ENCODE data around the gene ZNF142.

The ZNF142 gene

DNA sequence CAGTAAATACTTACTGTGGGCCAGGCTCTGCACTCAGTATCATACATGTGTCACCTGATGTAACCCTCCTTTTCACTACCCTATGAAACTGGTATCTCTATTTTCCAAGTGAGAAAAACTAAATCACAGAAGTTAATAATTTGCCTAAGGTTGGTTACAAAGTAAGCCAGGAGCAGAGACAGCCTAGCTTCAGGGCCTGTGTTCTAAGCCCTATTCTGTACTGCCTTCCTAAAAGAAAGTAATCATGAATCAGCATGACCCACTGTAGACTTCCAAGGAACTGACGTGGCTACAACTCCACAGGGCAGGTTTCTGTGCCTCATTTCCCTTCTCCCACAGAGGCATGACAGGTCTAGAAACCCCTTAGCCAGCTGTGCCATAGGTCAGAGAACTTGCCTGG, 14.3 kb downstream of the ZNF142 start:
- no peak for DNase-seq

DNA sequence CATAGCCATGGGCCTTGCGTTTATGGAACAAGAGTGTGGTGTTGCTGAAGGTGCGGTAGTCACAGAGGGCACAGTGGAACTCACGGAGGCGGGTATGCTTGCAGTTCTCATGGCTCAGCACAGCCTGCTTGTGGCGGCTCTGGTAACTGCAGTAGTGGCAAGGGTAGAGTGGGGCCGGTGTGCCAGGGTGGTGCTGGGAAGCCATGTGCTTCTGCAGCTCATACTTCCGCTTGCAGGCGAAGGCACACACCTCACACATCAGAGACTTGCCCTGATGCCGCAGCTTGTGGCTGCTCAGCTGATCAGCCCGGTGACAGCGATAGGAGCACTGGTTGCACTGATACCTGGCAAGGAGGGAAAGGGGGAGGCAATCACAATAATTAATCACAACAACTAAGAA, 14.7 kb downstream of the ZNF142 start:
- DNase-seq: no peak

DNA sequence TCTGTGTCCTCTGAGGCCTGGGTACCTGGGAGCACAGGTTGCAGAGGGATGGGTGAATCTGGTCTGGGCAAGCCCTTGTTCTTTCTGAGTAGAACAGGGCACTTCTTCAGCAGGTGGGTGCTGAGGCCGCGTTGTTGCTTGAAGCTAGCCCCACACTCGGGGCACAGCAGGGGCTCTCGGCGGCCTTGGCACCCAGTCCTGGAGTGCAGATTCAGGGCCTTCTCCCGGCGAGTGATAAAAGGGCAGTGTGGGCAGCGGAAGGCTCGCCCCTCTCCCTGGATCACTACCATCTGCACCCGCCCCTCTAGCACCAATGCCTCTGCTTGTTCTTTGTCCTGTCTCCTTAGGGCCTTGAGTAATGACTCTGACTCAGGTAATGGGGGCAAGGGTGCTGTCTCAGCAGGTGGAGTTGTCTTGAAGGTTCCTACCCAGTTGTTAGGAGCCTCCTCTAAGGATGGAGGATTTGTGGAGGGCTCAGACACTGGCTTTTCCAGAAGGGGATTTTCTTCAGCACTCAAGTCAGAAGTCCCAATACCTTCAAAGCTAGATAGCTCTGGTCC, 15.6 kb downstream of the ZNF142 start:
- no peak for DNase-seq

DNA sequence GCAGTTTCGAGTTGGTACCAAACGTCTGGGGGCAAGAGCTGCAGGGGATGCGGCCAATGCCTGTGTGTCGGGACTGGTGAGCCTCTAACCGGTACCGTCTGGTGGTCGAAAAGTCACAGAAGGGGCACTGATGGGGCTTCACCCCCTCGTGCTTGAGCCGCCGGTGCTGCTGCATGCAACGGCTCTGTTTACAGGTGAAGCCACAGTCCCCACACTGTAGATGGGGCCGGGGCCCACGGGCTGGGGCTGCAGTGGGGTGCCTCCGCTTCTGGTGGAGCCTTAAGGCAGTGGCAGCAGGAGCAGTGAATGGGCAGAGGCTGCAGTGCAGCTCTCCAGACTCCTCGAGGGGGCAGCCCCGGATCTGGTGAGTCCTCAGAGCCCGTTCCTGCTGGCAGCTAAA, 16.6 kb downstream of the ZNF142 start:
- no peak for DNase-seq

DNA sequence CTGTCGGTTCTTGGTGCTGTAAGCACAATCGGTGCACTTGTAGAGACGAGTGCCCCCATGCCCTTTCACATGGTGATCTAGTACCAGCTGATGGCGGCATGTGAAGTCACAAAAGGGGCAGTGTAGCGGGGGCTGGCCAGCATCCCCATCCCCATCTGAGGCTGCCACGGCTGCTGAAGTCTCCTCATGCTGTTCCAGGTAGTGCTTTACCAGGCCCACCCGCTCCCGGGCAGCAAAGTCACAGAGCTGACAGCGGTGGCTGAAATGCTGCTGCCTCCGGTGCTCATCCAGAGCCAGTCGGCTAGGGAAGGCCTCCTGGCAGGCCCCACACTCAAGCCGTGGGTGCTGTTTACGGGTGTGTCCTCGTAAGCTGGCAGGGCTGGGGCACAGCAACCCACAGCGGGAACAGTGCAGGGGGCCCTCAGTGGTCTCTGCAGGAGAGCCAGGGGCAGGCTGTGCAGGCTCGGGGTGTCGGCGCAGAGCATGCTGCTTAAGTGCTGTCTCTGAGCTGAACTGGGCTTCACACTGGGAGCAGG, 17.2 kb downstream of the ZNF142 start:
- no peak for DNase-seq

DNA sequence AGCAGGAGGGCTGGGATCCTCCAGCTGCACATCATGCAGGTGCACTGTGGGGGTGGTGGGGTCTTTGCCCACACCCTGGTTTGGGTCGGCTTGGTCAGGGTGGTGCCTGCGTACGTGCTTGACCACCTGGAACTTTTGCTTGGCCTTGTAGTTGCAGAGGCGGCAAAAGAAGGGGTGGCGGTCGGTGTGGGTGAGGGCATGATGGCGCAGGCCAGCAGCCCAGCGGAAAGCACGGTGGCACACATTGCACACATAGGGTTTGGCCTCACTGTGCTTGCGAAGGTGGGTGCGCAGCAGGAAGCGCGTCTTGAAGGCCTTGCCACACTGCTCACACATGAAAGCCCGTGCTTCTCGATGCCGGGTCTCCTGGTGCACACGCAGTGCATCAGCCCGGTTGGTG, 21.1 kb downstream of the ZNF142 start:
- no peak for DNase-seq

DNA sequence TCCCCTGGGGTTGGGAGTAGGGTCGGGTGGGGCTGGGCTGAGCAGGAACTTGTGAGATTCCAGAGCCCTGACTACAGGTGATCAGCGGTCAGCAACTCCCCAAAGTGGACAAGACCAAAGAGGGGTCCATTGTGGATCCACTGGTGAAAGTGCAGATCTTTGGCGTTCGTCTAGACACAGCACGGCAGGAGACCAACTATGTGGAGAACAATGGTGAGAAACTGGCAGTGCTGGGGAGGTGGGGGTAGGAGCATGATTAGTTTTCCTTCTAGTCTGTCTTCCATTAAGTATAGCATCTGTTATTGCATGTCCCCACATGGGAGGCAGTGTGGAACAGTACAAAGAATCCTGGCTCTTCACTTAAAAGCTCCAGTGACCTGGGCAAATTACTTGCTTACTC, 23.7 kb downstream of the ZNF142 start:
- DNase-seq: no peak

DNA sequence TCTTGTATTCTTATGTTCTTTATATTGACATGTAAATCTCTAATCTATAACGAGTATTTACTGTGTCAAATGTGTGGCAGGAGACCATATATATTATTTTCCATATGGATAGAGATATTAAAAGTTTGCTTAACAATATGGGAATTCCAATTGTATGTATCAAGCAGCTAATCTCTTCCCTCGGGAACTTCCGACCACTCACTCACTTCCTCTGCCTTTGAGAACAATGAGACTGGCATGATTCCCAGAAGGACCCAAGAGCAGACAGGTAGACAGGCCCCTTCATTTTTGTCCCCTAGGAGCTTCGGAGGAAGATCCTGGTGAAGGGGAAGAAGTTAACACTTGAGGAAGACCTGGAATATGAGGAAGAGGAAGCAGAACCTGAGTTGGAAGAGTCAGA, 27.6 kb downstream of the ZNF142 start:
- no peak for DNase-seq

DNA sequence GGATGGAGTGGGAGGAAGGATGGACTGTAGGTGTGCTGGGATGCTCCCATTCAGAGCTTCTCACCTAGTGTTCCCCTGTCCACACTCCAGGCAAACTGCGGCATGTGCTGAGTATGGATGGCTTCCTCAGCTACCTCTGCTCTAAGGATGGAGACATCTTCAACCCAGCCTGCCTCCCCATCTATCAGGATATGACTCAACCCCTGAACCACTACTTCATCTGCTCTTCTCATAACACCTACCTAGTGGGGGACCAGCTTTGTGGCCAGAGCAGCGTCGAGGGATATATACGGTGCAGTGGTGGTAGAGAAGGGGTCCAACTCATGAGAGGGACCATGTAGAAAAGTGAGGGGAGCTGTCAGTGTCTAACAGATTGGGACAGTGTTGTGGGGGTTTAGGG, 31.5 kb downstream of the ZNF142 start:
- no peak for DNase-seq

DNA sequence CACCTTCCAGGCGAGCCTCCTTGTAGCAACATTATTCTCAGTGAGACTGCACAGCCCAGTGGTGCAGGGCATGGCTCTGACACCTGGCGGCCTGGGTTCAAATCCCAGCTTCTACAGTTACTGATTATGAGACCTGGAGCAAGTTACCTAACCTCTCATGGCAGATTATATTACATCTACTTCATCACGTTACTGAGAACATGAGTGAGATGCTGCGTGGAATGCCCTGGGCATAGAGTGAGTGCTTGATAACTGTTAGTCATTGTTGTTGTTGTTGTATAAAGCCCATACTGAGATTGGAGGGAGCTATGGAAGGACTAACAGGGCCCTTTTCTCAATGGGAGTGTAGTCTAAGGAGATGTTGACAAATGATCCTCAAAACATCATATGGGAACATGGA, 33.1 kb downstream of the ZNF142 start:
- DNase-seq: no peak

DNA sequence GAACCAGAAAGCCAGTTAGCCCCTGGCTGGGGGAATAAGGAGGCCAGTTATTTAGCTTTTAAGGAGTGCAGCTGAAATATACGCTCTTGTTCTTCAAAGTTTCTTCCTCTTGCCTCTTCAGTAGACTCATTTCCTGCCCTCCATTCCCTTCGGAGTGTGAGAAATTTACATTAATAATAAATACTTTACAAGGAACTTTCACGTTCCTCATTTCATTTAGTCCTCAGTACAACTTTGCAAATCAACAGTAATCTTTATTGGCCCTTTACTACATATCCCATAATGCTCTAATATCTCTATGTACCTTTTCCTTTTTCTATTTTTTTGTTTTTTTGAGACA, 36.1 kb downstream of the ZNF142 start:
- DNase-seq: no peak

DNA sequence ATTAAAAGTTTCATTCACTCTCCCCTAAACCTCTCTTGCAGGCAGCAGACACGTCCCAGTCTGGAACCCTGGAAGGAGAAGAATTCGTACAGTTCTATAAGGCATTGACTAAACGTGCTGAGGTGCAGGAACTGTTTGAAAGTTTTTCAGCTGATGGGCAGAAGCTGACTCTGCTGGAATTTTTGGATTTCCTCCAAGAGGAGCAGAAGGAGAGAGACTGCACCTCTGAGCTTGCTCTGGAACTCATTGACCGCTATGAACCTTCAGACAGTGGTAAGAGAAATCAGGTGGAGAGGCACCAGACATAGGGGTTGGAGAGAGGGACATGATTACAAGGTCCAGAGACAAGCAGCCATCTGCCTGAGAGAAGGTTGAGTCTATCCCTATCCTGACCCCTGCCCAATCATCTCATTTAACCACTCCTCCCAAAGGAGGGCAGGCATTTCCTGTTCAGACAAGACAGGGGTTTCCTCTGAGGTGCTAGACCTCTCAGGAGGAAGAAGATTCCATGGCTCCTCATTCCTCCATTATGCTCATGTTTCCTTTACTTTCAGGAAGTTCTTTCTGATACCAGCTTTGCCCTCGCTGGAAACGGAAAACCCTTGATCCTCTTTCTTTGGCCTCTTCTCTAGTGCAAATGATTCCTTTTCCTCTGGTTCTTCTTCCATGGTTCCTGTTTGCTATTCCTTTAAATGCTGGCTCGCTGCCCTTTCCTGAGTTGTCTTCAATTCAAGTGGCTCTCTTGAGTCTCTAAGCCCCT, 36.6 kb downstream of the ZNF142 start:
- no peak for DNase-seq

DNA sequence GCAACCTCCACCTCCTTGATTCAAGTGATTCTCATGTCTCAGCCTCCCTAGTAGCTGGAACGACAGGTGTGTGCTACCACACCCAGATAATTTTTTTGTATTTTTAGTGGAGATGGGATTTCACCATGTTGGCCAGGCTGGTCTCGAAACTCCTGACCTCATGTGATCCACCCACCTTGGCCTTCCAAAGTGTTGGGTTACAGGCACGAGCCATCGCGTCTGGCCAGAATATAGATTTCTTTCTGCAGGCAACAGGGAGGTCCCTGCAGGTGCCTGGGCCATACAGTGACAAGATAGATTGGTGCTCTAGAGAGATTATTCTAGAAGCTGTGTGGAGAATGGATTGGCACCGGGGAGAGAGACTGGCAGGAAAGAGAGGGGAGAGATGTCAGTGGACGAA, 38.4 kb downstream of the ZNF142 start:
- no peak for DNase-seq

DNA sequence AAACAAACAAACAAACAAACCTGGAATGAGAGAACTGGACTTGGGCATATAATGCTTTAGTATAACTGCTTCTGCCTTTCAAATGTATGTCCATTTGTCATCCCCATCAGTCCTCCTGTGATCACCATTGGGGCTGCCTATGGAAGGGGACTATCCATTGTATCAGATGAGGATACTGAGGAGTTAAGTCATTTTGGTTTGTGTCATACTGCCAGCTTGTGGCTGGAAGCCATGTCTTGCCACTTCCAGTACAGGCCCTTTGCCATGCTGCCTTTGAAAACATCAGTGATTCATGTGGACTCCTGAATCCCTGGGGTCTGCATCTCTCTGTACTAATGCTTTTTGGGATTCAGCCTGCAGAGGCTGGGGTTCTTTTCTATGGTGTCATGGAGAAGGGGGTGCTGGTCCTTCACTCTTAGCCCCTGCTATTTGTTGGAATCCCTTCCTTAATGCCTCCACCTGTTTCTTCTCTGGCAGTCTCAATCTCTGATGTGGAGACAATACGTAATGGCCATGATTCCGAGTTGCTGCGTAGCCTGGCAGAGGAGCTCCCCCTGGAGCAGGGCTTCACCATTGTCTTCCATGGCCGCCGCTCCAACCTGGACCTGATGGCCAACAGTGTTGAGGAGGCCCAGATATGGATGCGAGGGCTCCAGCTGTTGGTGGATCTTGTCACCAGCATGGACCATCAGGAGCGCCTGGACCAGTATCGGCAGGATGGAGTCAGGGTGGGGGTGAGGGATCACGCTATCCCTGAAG, 41.1 kb downstream of the ZNF142 start:
- no peak for DNase-seq

DNA sequence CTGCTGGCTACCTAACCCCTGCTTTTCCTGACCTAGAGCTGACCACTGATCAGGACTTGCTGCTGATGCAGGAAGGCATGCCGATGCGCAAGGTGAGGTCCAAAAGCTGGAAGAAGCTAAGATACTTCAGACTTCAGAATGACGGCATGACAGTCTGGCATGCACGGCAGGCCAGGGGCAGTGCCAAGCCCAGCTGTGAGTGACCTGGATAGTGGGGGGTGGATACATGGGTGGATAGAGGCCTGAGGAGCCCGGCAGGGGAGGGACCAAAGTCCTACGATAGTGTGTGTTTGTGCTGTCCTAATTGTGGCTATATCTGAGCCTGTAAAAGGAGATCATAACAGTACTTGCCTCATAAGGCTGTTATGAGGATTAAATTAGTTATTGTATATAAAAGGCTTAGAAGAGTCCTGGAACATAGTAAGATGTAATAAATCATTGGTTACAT, 43.5 kb downstream of the ZNF142 start:
- no peak for DNase-seq

DNA sequence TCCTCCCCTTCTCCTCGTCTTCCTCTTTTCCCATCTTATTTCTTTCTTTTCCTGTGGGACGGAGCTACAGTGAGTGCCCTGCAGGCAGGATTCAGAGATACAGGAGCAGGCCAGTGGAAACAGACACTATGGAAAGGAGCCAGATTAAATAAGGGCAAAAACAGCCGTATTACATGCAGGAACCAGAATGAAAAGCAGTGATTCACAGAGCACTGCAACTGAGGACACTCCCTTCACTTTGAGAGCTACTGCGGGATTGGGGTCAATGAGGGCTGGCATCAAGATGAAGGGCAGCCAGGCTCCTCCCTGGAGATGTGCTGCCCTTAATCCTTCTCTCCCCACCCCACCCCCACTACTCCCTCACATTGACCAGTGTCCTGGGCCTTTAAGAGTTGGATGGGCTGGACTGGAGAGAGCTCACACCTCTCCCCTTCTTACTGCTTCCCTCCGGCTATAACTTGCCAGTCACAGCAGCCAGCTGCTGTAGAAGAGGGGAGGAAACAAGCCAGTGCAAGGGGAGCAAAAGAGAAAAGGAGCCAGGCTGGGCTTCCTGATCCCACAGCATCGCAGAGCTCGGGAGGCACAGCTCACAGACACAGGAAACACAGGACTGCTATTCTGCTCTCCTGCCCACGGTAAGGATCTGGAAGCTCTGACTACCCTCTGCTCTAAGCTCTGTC, 51.8 kb downstream of the ZNF142 start, which contains the start of gene PLCD4:
Gene PLCD4, plus strand, starts transcription at position 464 of the 680 bp plus-strand sequence. CDS start 7,841 bp downstream, outside the sequence.
- no peak for DNase-seq

DNA sequence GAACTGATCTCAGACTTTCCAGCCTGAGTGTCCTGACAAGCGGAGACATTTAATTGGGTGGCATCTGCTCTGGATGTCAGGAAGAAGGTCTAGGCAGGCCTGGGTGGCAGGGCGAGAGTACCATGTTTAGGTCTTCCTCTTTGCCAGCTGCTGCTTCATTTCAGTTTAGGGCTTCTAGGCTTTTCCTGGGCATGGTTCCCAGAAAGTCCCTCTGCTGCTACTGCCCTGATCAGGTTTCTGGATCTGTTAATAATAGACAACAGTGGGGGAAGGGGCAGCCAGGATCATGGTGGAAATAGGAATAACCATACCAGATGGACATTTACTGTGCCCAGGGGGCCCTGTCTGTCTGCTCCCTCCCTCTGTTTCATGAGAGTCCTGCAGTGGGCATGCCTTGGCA, 54.0 kb downstream of the ZNF142 start:
- DNase-seq: no peak

All from activated gamma-delta T cell (primary cell).